ENCODE measurements around the gene CRB1. TPM values are rescaled to one million over a fixed set of nuclear protein-coding genes. Genes with fewer than 3 reads are reported as not detected.

Gene CRB1
- total and polyA plus RNA-seq, 9 of the 15 experiments (the other 6 are each of a cell fraction or from before 2014, with no cell fraction given), result 0.04 to 0.10 TPM; not detected in 7

GRCh38 chr1:197393105-197393504, 125.1 kb downstream of the CRB1 start (continued):
- TF ChIP-seq, protein P1, sequence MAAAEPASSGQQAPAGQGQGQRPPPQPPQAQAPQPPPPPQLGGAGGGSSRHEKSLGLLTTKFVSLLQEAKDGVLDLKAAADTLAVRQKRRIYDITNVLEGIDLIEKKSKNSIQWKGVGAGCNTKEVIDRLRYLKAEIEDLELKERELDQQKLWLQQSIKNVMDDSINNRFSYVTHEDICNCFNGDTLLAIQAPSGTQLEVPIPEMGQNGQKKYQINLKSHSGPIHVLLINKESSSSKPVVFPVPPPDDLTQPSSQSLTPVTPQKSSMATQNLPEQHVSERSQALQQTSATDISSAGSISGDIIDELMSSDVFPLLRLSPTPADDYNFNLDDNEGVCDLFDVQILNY (CRISPR knock-in tag; IDR thresholded peaks at IDR 0.05), result no peak
- TF ChIP-seq RFX1 (IDR thresholded peaks at IDR 0.05) (peak; percentile 74), FOXJ3 (CRISPR knock-in tag; IDR thresholded peaks at IDR 0.05) (0 out of 2 replicates have a peak, but pooled peaks have one; percentile 52), CBX2 (IDR thresholded peaks at IDR 0.05; ENCODE audit: insufficient read depth, low read length, poor library complexity, severe bottlenecking) (no peak), ZNF77 (CRISPR knock-in tag; IDR thresholded peaks at IDR 0.05) (no peak)

GRCh38 chr1:197393772-197394171, 125.7 kb downstream of the CRB1 start:
- H3K9me1 ChIP-seq (ENCODE audit: control insufficient read depth, insufficient read depth, low read length), result no peaks in the 10 kb centered on the region
- FAIRE-seq (no peak), ATAC-seq (no peak), DNase-seq (ENCODE audit: extremely low read depth in 1 of 4, low spot score in 3 of 4) (no peak)
- no peaks in the 10 kb centered on the region for H3K36me3 ChIP-seq (ENCODE audit: control insufficient read depth, insufficient read depth, low read length)
- no peak overlapping the region for H2AFZ ChIP-seq (ENCODE audit: low read depth, low read length)
- ChIA-PET POLR2A (no interaction called here), CTCF (ENCODE audit: low intra/inter-chr PET ratio) (no interaction called here)
- H3K4me2 ChIP-seq (ENCODE audit: insufficient read depth, low read length), result no peak overlapping the region
- BruUV-seq (replicated peaks), result no TSS peak
- no peaks in the 10 kb centered on the region for H3K27me3 ChIP-seq (ENCODE audit: control insufficient read depth in 2 of 2, insufficient read depth in 2 of 2, low read length in 2 of 2)
- in situ Hi-C loops (cut with MboI) (no loop called here), intact Hi-C loops (cut with micrococcal nuclease) (no loop called here)
- H3K4me3 ChIP-seq, result no peak overlapping the region
- WGBS (ENCODE audit: insufficient coverage, low coverage, missing lambda C conversion rate), result 0% methylated on average over 4 of the region's 4 CpGs
- no peaks in the 10 kb centered on the region for H4K20me1 ChIP-seq (replicated peaks; ENCODE audit: control insufficient read depth, insufficient read depth, low read length)
- H3K9ac ChIP-seq (ENCODE audit: insufficient read depth in 1 of 2, low read depth in 2 of 2, low read length in 2 of 2), result no peak overlapping the region
- no peaks in the 10 kb centered on the region for H3K79me2 ChIP-seq (ENCODE audit: control insufficient read depth, insufficient read depth, low read length)
- no peak overlapping the region for H3K27ac ChIP-seq (ENCODE audit: extremely low read depth, low read depth, low read length)
- H3K4me1 ChIP-seq (replicated peaks in 1 of 2; ENCODE audit: control insufficient read depth in 2 of 2, insufficient read depth in 2 of 2, low read length in 2 of 2), result peaks cover 0 to 14% of the 10 kb centered on the region in 2 experiments; a peak in 1 of 5 replicates
- no peaks in the 10 kb centered on the region for H3K9me3 ChIP-seq (replicated peaks; ENCODE audit: control insufficient read depth, insufficient read depth, low read depth, low read length)
- TF ChIP-seq, protein P2, sequence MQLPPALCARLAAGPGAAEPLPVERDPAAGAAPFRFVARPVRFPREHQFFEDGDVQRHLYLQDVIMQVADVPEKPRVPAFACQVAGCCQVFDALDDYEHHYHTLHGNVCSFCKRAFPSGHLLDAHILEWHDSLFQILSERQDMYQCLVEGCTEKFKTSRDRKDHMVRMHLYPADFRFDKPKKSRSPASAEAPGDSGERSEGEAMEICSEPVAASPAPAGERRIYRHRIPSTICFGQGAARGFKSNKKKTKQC (CRISPR knock-in tag; IDR thresholded peaks at IDR 0.05), result no peak
- peak; percentile 44 for TF ChIP-seq ZNF316 (IDR thresholded peaks at IDR 0.05)
- peak; percentile 28; the same call in 1 of the 2 replicates for TF ChIP-seq C11orf30 (IDR thresholded peaks at IDR 0.05; ENCODE audit: low read depth)
- 0 out of 2 replicates have a peak, but pooled peaks have one; percentile 12 for TF ChIP-seq MAFG (tag; conservative IDR thresholded peaks at IDR 0.05)
